Measurements from ENCODE around the gene SPP1.
"Not testable (repeated sequence)": the region's sequence is repeated elsewhere in the genome, so short reads cannot be mapped to it uniquely, and the experiment has no call there.

Gene SPP1

DNA sequence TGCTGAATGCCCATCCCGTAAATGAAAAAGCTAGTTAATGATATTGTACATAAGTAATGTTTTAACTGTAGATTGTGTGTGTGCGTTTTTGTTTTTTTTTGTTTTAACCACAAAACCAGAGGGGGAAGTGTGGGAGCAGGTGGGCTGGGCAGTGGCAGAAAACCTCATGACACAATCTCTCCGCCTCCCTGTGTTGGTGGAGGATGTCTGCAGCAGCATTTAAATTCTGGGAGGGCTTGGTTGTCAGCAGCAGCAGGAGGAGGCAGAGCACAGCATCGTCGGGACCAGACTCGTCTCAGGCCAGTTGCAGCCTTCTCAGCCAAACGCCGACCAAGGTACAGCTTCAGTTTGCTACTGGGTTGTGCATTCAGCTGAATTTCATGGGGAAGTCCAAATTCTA, at the start of gene SPP1:
Gene SPP1, plus strand, starts transcription at position 249 of the 400 bp plus-strand sequence. CDS start 1,182 bp downstream, outside the sequence.
- DNase-seq: peak; percentile 5

DNA sequence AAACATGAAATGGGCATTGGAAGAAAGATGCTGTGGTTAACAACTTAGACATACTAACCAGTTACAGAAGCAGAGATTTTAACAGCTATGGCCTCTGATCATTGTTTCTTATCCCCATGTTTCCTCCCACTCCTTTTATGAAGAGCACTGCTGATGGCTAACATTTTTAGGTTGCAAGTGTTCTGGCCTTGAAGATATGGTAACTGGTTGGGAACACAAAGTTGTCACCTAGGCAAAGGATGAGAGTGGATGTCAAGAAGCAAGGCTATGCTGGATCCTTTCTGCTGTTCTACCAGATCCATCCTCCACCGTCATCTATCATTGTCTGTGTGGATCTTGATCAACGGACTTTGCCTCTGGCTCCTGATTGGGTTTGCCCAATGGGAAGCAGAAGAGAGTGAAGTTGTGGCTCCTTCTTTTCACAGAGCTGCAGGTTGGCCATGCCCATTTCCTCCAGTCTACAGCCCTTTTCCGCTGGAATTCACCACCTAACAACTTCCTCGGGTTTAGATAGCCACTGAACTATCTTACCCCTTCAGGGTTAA, 48.9 kb upstream of the SPP1 start:
- no peak for DNase-seq

DNA sequence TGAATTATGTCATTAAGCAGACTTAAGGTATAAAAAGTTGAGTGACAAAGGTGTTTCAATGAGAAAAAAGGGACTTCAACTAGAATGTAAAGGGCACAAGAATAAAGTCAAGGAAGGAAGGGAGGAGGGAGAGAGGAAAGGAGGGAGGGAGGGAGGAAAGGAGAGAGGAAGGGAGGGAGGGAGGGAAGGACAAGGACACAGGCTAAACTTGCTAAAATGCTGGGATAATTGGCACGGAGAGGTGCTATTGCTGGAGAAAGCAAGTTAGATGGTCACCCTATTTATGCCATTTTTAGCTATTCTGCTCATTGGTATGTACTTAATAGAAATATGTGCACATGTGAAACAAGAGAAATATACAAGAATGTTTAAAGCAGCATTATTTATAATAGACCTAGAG, 44.9 kb upstream of the SPP1 start:
- no peak for DNase-seq

DNA sequence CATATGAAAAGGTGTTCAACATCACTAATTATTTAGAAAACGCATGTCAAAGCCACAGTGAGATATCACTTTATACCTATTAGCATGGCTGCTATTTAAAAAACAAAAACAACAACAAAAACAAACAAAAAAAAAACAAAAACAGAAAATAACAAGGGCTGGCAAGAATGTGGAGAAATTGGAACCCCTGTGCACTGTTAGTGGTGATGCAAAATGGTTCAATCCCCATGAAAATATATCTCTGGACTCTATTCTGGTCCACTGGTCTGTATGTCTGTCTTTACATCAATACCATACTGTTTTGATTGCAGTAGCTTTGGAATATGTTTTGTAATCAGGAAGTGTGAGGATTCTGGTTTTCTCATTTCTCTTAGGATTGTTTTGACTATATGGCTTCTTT, 43.6 kb upstream of the SPP1 start:
- DNase-seq: no peak

DNA sequence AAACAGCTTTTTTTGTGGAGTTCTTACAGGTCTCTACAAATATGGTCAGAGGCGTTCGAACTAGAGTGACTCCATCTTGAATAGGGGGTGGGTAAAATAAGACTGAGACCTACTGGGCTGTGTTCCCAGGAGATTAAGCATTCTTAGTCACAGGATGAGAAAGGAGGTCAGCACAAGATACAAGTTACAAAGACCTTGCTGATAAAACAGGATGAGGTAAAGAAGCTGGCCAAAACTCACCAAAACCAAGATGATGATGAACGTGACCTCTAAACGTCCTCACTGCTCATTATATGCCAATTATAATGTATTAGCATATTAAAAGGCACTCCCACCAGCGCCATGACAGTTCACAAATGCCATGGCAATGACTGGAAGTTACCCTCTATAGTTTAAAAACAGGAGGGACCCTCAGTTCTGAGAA, 42.8 kb upstream of the SPP1 start:
- DNase-seq: no peak

DNA sequence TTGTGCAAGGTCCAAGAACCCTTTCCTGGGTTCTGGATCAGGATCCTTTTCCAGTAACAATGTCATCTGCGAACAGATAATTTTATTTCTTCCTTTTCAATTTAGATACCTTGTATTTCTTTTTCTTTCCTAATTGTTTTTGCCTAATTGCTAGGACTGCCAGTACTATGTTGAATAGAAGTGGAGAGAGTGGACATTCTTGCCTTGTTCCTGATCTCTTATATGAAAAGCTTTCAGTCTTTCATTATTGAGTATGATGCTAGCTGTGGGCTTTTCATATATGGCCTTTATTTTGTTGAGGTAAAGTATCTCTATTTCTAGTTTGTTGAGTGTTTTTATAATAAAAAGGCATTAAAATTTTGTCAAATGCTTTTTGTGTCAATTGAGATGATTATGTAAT, 42.2 kb upstream of the SPP1 start:
- DNase-seq: no peak

DNA sequence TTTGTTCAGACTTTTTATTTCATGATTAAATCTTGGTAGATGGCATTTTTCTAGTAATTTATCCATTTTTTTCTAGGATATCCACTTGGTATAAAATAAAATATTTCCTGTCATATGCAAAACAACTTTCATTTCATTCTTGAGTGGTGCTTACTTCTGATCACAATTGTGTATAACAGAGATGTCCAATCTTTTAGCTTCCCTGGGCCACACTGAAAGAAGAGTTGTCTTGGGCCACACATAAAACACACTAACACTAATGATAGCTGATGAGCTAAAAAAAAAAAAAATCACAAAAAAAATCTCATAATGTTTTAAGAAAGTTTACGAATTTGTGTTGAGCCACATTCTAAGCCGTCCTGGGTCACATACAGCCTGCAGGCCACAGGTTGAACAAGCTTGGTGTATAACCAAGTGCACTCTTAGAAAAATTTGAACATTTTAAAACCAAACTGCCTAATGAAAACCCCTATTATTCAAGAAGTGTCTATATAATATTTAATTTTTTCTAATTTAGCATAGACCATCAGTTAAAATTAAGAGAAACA, 41.3 kb upstream of the SPP1 start:
- no peak for DNase-seq

DNA sequence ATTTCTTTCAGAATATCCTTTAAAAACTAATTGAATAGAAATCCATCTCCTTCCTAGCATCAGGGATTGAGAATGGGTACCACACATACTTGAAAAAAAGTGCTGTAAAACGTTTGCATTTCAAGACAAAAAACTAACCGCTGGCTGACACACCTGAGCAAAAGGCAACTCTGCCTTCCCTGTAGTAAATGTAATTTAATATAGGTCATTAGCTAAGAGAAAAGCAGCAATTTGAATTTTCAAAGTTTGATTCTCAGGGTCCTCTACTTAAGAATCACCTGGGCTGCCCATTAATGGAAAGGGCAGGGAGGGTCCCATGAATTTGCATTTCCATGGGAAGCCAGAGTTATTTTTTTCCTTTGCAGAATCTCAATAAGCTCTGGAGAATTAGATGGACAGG, 40.5 kb upstream of the SPP1 start:
- no peak for DNase-seq

DNA sequence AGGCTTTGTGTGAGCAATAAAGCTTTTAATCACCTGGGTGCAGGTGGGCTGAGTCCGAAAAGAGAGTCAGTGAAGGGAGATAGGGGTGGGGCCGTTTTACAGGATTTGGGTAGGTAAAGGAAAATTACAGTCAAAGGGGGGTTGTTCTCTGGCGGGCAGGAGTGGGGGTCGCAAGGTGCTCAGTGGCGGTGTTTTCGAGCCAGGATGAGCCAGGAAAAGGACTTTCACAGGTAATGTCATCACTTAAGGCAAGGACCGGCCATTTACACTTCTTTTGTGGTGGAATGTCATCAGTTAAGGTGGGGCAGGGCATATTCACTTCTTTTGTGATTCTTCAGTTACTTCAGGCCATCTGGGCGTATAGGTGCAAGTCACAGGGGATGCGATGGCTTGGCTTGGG, 39.6 kb upstream of the SPP1 start:
- DNase-seq: not testable (repeated sequence)

DNA sequence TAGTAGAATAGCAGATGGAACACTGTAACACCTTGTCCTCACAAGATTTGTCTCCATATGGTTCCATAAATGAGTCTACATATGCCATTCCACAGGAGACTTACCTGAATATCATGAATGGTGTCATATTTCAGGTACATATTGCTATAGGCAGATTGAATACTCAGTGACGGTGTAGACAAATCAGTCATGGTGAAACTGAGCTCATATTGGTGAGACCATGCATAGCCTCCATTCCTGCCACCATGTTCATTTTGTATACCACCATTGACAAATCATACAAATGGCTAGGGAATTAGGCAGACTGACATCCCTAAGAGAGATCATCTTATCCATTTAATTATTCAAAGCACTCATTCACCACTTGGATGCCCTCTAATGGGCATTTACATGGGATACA, 38.0 kb upstream of the SPP1 start:
- DNase-seq: no peak

DNA sequence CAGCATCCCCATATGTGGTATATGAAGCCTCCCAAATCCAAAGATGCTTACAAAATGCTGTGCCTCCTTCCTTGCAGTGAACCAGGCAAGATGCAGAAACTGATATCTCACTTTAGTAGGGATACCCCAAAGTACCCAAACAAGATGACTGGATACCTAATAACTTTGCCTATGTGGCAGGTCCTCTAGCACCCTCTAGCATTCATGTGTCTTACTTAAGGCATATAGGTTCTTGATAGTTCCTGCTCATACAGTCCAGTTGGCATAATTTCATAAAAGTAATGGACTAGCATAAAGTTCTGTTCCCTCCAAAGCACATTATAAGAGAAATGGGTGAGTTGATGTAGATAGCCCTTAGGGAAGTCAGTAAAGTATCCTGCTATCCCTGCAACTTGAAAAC, 36.8 kb upstream of the SPP1 start:
- no peak for DNase-seq

DNA sequence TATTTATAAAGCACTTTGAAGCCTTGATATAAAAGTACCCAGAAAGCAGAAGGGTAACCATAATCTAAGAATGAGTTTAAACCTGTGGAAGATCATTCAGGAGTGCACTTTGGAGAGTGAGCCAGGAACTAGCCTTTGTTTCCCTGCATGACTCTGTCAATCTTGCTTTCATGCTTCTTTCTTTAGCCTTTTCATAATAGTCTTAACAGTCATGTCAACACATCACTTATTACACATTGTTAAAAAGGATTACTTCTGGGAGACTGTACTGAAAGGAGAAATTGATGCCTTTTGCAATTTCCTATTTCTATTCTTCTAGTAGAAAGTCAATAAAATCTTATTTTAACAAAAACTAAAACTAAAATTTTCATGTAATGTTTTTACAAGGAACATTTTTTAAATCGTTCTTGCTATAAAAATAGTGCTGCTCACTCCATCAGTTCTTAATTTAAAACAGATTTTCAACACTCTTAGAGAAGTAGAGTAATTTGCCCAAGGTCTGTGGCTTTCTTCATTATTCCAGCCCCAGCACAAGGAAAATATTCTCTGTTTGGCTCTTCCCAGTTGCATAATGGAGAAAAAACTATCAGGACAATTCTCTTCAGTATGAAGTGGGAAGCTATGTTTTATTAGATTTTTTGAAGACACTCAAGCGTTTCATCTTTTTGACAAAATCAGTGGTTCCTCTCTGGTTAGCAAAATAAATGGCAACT, 35.4 kb upstream of the SPP1 start:
- DNase-seq: no peak

DNA sequence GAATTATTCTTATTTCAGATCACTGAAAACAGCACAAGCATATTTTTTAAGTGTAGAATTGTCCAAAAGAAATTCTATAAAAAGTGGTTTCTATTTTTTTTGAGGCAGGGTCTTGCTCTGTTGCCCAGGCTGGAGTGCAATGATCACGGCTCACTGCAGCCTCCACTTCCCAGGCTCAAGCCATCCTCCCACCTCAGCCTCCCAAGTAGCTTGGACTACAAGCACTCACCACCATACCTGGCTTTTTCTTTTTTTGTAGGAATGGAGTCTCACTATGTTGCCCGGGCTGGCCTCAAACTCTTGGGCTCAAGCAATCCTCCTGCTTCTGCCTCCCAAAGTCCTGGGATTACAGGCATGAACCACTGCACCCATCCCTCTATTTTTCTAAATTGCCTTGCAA, 34.7 kb upstream of the SPP1 start:
- DNase-seq: not testable (repeated sequence)

DNA sequence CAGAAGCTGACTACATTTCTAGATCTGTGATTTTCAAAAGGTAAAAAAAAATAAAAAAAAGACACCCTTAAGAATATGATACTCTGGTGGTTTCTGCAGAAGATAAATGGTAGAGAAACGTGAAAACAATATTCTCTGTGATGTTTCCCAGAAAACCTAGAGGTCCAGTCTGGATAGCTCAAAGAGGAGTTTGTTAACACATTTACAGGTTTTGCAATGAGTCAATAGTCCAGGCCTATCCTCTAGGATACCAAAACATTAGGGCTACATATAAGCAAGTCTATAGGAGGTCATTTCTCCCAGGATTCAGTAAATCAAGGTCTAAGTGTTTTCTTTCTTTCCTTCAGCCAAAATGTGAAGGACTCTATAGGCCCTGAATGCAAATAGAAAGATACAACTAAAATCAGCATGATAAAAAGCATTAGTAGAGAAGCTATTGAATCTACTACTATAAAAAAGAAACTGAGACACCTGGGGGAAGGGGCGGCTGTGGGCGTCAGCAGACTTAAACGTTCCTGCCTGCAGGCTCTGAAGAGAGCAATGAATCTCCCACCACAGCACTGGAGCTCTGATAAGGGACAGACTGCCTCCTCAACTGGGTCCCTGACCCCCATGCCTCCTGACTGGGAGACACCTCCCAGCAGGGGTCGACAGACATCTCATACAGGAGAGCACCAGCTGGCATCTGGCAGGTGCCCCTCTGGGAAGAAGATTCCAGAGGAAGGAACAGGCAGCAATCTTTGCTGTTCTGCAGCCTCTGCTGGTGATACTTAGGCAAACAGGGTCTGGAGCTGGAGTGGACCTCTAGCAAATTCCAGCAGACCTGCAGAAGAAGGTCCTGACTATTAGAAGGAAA, 33.7 kb upstream of the SPP1 start:
- no peak for DNase-seq

DNA sequence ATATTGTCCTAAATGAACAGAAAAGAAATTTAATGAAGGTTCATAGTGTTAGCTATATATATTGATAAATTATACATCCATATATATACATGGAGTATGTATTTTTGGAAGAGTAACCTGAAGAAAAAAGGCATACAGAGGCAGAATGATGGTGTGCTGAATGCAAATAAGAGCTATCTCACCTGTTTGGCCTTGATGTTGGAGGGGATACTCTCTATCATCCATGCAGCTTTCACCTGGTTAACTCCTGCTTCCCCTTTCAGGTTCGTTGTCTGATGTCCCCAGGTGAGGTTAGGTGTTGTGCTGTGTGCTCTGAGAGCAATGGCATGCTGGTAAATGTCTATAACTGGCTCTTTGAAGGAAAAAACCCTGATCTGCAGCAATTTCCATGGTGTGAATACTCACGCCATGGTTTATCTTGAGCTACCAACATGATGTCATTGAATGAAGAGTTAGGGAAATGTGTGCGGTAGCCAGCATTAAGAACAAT, 31.8 kb upstream of the SPP1 start:
- DNase-seq: no peak

DNA sequence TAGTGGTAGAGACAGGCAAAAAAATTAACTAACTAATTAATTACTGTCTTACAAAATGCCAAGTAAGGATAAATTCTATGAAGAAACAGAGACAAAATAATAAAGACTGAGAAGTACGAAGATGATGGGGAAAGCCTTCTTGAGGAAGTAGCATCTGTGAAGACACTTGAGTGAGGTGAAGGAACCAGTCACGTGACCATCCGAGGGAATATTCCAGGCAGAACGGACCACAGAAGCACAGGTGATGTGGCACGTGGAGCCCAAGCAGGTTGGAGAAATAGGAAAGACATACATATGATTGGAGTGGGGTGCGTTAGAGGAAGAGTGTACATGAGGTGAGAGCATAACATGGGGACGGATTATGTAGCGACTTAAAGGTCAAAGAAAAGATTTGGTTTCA, 30.5 kb upstream of the SPP1 start:
- DNase-seq: no peak

DNA sequence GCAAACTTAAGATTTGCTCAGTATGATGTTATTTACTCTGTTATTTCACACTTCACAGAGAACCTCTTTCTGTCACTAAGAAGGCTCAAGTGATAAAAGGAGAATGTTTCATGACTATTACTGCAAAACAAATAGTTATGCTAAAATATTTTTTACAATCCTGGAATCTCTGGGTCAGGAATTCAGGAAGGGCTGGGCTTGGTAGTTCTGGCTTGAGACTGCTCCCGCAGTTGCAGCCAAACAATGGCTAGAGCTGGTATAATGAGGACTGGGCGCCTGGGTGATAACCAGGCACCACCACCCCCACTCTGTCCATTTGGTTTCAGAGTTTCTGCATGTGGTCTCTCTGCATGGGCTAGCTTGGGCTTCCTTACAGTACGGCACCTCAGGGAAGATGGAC, 28.7 kb upstream of the SPP1 start:
- no peak for DNase-seq

DNA sequence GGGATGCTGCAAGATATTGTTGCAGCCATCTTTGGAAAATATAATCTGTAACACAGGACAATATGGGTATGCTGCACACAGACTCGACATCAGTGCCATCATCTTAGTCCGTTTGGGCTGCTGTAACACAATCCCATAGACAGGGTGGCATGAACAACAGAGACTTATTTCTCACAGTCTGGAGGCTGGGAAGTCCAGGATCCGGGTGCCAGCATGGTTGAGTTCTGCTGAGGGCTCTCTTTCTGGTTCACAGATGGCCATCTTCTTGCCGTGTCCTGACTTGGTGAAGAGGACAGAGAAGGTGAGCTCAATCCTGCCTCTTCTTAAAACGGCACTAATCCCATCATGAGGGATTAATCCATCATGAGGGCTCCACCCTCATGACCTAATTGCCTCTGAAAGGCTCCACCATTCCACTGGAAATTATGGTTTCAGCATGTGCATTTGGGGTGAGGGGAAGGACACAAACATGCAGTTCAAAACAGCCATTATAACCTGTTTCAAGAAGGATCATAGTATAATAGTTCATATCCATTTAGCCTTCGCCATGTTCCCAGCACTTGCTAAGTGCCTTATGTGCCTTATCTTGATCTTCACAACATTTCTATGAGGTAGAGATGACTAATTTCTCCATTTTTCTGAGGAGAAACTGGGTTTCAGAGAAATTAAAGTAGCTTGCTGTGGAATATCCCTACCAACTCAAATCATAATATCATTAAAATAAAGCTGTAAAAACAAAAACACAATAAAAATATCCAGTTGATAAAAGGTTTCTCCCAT, 27.9 kb upstream of the SPP1 start:
- DNase-seq: no peak

DNA sequence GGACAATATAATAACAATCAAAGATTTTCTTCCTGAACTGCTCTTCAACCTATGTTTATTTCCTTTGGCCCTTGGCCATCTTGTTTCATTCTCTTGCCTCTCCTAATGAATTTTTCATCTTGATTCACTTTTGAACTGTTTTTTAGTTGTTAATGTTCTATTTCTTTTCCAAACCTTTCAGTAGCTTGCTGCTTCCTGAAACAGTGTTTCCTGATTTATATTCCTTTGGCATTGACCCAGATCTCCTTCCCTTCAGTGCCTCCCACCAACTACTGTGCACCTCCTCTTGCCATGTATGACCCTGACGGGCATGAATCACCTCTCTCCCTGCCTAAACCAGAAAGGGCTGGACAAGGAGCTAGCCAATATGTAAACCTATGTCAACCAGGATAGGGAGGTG, 25.6 kb upstream of the SPP1 start:
- DNase-seq: no peak

DNA sequence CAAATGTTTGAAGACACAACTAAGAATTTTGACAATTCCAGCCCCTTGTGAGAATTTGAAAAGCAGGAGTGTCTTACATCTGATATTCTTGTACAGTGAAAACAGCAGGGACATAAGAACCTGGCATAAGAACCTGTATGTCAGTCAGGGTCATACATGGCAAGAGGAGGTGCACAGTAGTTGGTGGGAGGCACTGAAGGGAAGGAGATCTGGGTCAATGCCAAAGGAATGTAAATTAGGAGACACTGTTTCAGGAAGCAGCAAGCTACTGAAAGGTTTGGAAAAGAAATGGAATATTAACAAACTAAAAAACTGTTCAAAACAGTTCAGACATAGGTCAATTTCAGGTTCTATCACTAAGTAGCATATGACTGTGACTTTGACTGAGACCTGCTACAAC, 25.0 kb upstream of the SPP1 start:
- no peak for DNase-seq

DNA sequence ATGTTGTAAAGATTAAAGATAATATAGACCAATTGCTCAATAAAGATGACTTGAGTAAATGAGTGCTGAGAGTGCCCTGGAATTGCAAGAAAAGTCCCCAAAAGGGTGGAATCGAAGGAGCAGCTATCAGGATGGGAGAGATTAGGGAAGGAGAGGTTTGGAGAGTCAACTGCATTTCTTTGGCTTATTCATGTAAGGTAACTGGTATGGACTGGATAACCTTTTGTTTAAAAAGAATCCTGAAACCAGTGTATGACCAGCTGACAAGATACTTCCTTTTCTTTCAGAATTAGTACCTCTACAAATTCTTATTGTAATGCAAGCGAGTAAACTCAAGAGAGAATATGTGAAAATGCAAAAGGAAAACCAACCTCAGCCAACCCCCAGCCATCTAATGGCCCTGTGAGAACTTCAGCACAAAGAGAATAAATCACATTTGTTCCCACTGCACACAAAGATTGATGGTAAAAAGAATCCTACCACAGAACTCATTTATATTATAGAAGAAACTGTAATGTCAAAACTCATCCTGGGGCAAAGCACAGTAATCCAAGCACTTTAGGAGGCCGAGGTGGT, 24.5 kb upstream of the SPP1 start:
- no peak for DNase-seq

DNA sequence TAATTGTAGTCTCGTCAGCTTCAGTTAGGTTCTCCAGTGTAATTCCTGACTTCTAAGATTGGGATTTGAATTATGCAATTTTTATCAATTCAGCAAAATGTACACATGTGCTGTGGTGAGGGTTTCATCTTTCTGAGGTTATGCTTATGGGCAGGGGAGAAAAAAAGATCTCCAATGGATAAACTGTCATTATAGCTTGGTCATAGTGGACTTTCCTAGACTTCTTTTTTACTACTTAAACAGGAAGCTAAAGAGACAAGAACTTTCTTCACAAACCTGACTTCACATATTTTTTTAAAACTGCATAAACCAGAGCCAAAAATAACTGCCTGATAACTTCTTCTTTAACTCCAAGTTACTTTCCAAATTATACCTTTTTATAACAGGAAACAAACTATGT, 21.7 kb upstream of the SPP1 start:
- DNase-seq: no peak

DNA sequence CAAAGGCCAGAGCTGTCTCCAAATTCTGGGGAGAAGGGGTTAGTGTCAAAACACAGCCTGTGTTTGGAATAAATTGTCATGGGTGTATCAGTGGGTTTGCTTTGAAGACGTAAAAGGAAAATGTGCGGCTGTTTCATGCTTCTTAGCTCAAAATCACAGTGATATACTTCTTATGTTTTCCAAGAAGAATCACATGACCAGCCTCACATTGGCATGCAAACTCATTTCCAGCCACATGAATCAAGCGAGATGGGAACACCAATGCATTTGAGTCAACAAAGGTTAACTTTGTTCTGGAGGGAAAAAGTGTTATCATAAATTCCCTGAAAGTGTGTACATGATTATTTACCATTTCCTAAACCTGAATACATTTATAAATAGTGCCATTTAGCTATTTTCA, 19.0 kb upstream of the SPP1 start:
- no peak for DNase-seq
